Kidney (tissue), 14 donors: ENCODE measurements around the gene SLC39A1. TPM values are rescaled to one million over a fixed set of nuclear protein-coding genes. Genes with fewer than 3 reads are reported as not detected.

ENCODE experiments used
- DNase-seq, 5 donors: peaks; one replicate each; pipeline ENCODE4 v3.0.0-alpha.2; 2013 to 2020
- FAIRE-seq: peaks from 2 replicates; lab custom pipeline; 2012; peaks lifted over from hg19 to GRCh38; lab: Jason Lieb, UNC
- H3K27ac ChIP-seq, 2 donors: one replicate each; pipeline ENCODE4 v1.7.0; 2013; ENCODE audit warnings: low read depth in 2 of 2, low read length in 2 of 2, inconsistent platforms in 1 of 2
- H3K27me3 ChIP-seq: one replicate; pipeline ENCODE4 v1.7.1; 2013; ENCODE audit warnings: low read length, inconsistent platforms; ENCODE audit not compliant: control insufficient read depth, insufficient read depth
- H3K36me3 ChIP-seq, 3 donors: one replicate each; pipeline versions ENCODE4 v1.7.0 to v1.7.1; 2013; ENCODE audit warnings: low read length in 3 of 3, control low read depth in 1 of 3, inconsistent platforms in 1 of 3; ENCODE audit not compliant: insufficient read depth in 3 of 3, control insufficient read depth in 2 of 3
- H3K4me1 ChIP-seq, 3 donors: one replicate each; pipeline versions ENCODE4 v1.7.0 to v1.7.1; 2013; ENCODE audit warnings: low read length in 3 of 3, inconsistent platforms in 1 of 3, low read depth in 1 of 3; ENCODE audit not compliant: control insufficient read depth in 2 of 3, insufficient read depth in 2 of 3
- H3K4me3 ChIP-seq, 3 donors: one replicate each; pipeline versions ENCODE4 v1.7.0 to v1.8.1; 2013; ENCODE audit warnings: low read length in 3 of 3, control low read depth in 1 of 3, inconsistent platforms in 1 of 3
- H3K9ac ChIP-seq, 3 donors: one replicate each; pipeline versions ENCODE4 v1.7.0 to v1.7.1; 2013; ENCODE audit warnings: low read length in 3 of 3, control low read depth in 1 of 3, inconsistent platforms in 1 of 3
- H3K9me3 ChIP-seq, 3 donors: one replicate each; pipeline versions ENCODE4 v1.7.0 to v1.7.1; 2013; ENCODE audit warnings: low read length in 3 of 3, control low read depth in 1 of 3, inconsistent platforms in 1 of 3; ENCODE audit not compliant: control insufficient read depth in 2 of 3, insufficient read depth in 1 of 3
- CTCF ChIP-seq: IDR thresholded peaks from 3 replicates; pipeline ENCODE4 v1.5.1; 2012; ENCODE audit warnings: mild to moderate bottlenecking, moderate library complexity, borderline replicate concordance; ENCODE audit not compliant: insufficient read depth; ENCODE audit errors: extremely low read depth
- intact Hi-C: fragments of 100-400 bp; cut with DNase I; formaldehyde crosslinking; loops from one replicate; pipeline ENCODE4 v1.11.1; 2022
- polyA plus RNA-seq: library from polyadenylated mRNA; stranded (reverse); fragments of 350-450 nt; fragmentation: Illumina TruSeq; extraction: RNeasy Lipid Tissue Mini Kit (QIAGEN cat#74804); gene quantifications from one replicate; pipeline ENCODE4 v1.2.3, GENCODE V29; 2014; ENCODE audit warnings: low read depth, low replicate concordance; ENCODE audit not compliant: insufficient read depth
- total RNA-seq: library from RNA; stranded (reverse); fragmentation: NEBNext Ultra II Directional; extraction: Animal tissue kit (Norgen Biotek cat#: 25700); gene quantifications from one replicate; pipeline ENCODE4 v1.2.1, GENCODE V29; 2021
- donor health status: control.
- donor health status: control.
- donor health status: control.
- donor health status: control.
- donor health status: control.
- donor health status: DM: yes; HTN: yes; CAD: no.
- donor health status: Normal renal cell carcinoma (clear cell type).

The SLC39A1 gene
- total and polyA plus RNA-seq, 2 donors from 2014 or later, result 106 to 125 TPM

DNA sequence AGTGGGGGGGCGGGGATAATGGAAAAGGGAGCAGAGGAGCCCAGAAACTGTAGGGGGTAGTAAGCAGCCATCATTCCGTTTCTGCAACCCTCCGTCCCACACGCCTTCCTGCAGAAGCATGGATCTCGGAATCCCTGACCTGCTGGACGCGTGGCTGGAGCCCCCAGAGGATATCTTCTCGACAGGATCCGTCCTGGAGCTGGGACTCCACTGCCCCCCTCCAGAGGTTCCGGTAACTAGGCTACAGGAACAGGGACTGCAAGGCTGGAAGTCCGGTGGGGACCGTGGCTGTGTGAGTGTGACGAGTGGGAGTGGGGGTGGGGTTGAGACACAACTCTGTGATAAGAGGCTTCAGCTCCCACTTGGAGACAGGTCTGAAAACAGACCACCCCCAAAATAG, 5.1 kb upstream of the SLC39A1 start:
- Histone ChIP-seq H3K27ac (no peak overlapping the region), H3K4me3 (peak overlapping the region; percentile 72 to 93 (median 85)), H3K4me1 (peaks cover 0 to 8% (median 7%) of the 10 kb centered on the region in 3 donors), H3K9ac (peak overlapping the region in 2 of 3 donors; percentile 27 to 63), H3K9me3 (no peaks in the 10 kb centered on the region), H3K27me3 (no peaks in the 10 kb centered on the region), H3K36me3 (peaks cover 0 to under 1% (median 0%) of the 10 kb centered on the region in 3 donors)
- FAIRE-seq, result no peak
- peak in 4 of 5 donors; percentile 50 to 77 (median 64) for DNase-seq
- TF ChIP-seq CTCF, result no peak
- intact Hi-C loops, result no loop called here

DNA sequence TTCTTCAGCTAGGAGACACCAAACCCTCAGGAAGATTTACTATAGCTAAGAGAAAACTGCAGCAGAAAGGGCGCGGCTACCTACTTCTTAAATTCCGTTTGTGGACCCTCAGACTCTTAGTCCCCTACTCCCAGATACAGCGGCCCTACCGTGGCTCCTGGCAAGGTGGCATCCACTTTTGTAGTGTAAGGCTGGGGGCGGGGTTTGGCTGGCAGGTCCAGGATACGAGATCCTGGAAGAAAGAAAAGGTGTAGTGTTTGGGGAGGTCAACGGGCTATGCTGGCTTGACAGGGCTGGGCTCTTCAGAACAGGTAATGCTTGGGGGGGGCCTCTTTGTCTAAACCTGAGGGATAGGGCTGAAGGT, 4.6 kb upstream of the SLC39A1 start:
- no peak for FAIRE-seq
- H3K9me3 ChIP-seq, result no peaks in the 10 kb centered on the region
- peak overlapping the region; percentile 63 to 87 (median 76) for H3K9ac ChIP-seq
- TF ChIP-seq CTCF, result no peak
- no peaks in the 10 kb centered on the region for H3K27me3 ChIP-seq
- DNase-seq, result peak in 2 of 5 donors; percentile 50 to 83
- peak overlapping the region; percentile 72 to 93 (median 85) for H3K4me3 ChIP-seq
- H3K27ac ChIP-seq, result peak overlapping the region; percentile 91 to 92
- intact Hi-C loops, result no loop called here
- no peaks in the 10 kb centered on the region for H3K36me3 ChIP-seq
- peaks cover 0 to 8% (median 7%) of the 10 kb centered on the region in 3 donors for H3K4me1 ChIP-seq

DNA sequence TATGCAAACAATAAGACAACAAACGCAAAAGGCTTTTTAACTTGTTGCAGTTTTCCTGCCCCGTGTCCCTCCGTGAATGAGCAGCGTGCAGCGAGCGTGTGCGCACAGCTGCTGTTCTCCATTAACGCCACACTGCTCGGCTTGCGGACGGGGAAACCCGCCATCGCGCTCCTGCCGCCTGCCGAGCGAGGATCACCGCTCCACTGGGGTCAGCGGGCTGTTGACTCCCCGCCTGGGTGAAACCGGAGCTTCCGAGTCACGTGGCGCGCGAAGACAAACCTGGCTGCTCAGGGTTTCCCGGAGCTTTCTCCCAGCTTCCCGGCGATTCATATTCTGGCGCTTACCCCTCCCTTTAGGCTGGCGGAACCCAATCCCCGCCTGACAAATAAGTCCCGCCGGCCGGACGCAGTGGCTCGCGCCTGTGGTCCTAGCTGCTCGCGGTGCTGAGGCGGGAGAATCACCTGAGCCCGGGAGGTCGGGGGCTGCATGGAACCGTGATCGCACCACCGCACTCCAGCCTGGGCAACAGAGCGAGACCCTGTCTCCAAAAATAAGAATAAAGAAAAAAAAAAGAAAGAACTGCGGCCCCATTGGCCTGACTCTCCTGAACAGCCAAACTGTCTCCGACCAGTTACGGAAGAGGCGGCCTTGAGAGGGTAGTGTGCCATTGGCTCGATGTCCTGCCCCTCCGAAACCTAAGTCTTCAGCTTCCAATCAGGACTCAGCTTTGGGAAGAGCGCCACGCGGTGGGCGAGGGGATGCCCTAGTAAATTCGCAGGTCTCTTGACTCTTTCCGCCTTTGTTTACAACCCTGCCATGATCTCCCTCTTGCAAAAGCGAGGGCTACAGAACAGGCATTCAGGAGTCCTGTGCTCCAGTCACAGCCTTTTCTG, 4.0 kb upstream of the SLC39A1 start, which contains the start of gene CREB3L4:
Gene CREB3L4, plus strand, starts transcription at position 796 of the 893 bp plus-strand sequence. CDS start 624 bp downstream, outside the sequence.
- peak; percentile 3 for FAIRE-seq
- intact Hi-C loops, result no loop called here
- peak; percentile 95 to 99 (median 96) for DNase-seq

More for the DNA sequence above, 4.0 kb upstream of the SLC39A1 start, which contains the start of gene CREB3L4:
- peak; percentile 48 for TF ChIP-seq CTCF
- Histone ChIP-seq H3K27me3 (no peaks in the 10 kb centered on the region), H3K27ac (peak within 1 kb of the TSS; percentile 91 to 92), H3K9me3 (no peaks in the 10 kb centered on the region), H3K4me1 (peaks cover 0 to 15% (median 11%) of the 10 kb centered on the region in 3 donors), H3K36me3 (no peaks in the 10 kb centered on the region), H3K4me3 (peak within 1 kb of the TSS; percentile 72 to 93 (median 85)), H3K9ac (peak within 1 kb of the TSS; percentile 76 to 87 (median 87))
